B cell (primary cell): ENCODE data around the gene LATS2. TPM values are rescaled to one million over a fixed set of nuclear protein-coding genes. Genes with fewer than 3 reads are reported as not detected.
A peak's percentile ranks its signal among the peaks of the same experiment; 100 is the strongest.

Experiments used
- ATAC-seq: fragments of 200-7000 bp; cut with Tn5 transposase; one replicate; pipeline ENCODE4 v1.10.0; 2021; ENCODE audit warnings: low read depth, mild to moderate bottlenecking, moderate number of reproducible peaks, moderate library complexity
- CTCF ChIA-PET: fragments of 350-600 bp; sonication (Branson Sonifier 250); formaldehyde crosslinking; loops from one replicate; lab custom pipeline; 2021; ENCODE audit warnings: antibody characterized with exemption, inconsistent platforms; lab: Charles Lee
- POLR2A ChIA-PET: fragments of 350-600 bp; sonication (Branson Sonifier 250); formaldehyde crosslinking; loops from one replicate; lab custom pipeline; 2021; ENCODE audit warnings: antibody characterized with exemption; lab: Charles Lee
- DNase-seq: peaks from one replicate; pipeline ENCODE4 v3.0.0; 2013
- H2AFZ ChIP-seq: 2 replicates; pipeline ENCODE4 v1.6.1; 2012; ENCODE audit warnings: mild to moderate bottlenecking, low read depth, low read length; ENCODE audit not compliant: insufficient read depth, poor library complexity, severe bottlenecking
- H3K27ac ChIP-seq, 2 donors: 1 replicate in 1 of 2; 2 replicates in 1 of 2; pipeline ENCODE4 v1.5.1; 2012 to 2013; ENCODE audit warnings: low read length in 2 of 2, mild to moderate bottlenecking in 2 of 2, moderate library complexity in 1 of 2
- H3K27me3 ChIP-seq, 4 experiments: fragments of 200-600 bp in 1 of 4; sonication (generic) in 1 of 4; replicated peaks in 1 of 4; 1 replicate in 2 of 4; 2 replicates in 2 of 4; pipeline versions ENCODE4 v1.6.1 to v1.7.0; 2013 to 2016; ENCODE audit warnings: low read length in 3 of 4, mild to moderate bottlenecking in 2 of 4, mixed read lengths in 1 of 4, moderate library complexity in 1 of 4; ENCODE audit not compliant: insufficient read depth in 4 of 4, control insufficient read depth in 3 of 4; ENCODE audit errors: control extremely low read depth in 1 of 4
- H3K36me3 ChIP-seq, 2 experiments: replicated peaks in 1 of 2; 1 replicate in 1 of 2; 2 replicates in 1 of 2; pipeline versions ENCODE4 v1.6.1 to v1.7.1; 2013; ENCODE audit warnings: low read length in 1 of 2; ENCODE audit not compliant: insufficient read depth in 2 of 2, control insufficient read depth in 1 of 2; ENCODE audit errors: control extremely low read depth in 1 of 2, extremely low read depth in 1 of 2
- H3K4me1 ChIP-seq, 2 donors: fragments of 200-600 bp in 1 of 2; sonication (generic) in 1 of 2; 1 replicate in 1 of 2; 2 replicates in 1 of 2; pipeline versions ENCODE4 v1.5.1 to v1.6.1; 2013 to 2017; ENCODE audit warnings: low read length in 2 of 2; ENCODE audit not compliant: control insufficient read depth in 2 of 2, insufficient read depth in 2 of 2
- H3K4me2 ChIP-seq: replicated peaks from 2 replicates; pipeline ENCODE3; 2012; ENCODE audit warnings: mild to moderate bottlenecking, low read depth, low read length; ENCODE audit not compliant: poor library complexity, severe bottlenecking
- H3K4me3 ChIP-seq, 5 experiments: fragments of 200-600 bp in 1 of 5; sonication (generic) in 1 of 5; 1 replicate in 3 of 5; 2 replicates in 2 of 5; pipeline versions ENCODE4 v1.5.1 to v1.7.0; 2011 to 2016; ENCODE audit warnings: low read length in 4 of 5, mild to moderate bottlenecking in 4 of 5, low read depth in 2 of 5, control low read depth in 1 of 5, moderate library complexity in 1 of 5; ENCODE audit not compliant: insufficient read depth in 1 of 5; ENCODE audit errors: control extremely low read depth in 1 of 5, extremely low read depth in 1 of 5
- H3K79me2 ChIP-seq: fragments of 200-600 bp; sonication (generic); one replicate; pipeline ENCODE4 v1.6.0; 2016; ENCODE audit warnings: low read length; ENCODE audit not compliant: control insufficient read depth, insufficient read depth
- H3K9ac ChIP-seq: fragments of 200-600 bp; sonication (generic); 2 replicates; pipeline ENCODE4 v1.6.1; 2017; ENCODE audit warnings: mild to moderate bottlenecking, low read length, moderate library complexity
- H3K9me3 ChIP-seq, 3 donors: one replicate each; pipeline versions ENCODE4 v1.6.1 to v1.7.1; 2013; ENCODE audit warnings: low read length in 2 of 3; ENCODE audit not compliant: control insufficient read depth in 2 of 3, insufficient read depth in 1 of 3; ENCODE audit errors: control extremely low read depth in 1 of 3
- H4K20me1 ChIP-seq: 2 replicates; pipeline ENCODE4 v1.6.0; 2012; ENCODE audit warnings: mild to moderate bottlenecking, low read length; ENCODE audit not compliant: insufficient read depth, control insufficient read depth, poor library complexity, severe bottlenecking
- H3K27ac Mint-ChIP-seq: one replicate; pipeline ENCODE4 v1.8.0; 2021; ENCODE audit warnings: mixed read lengths
- H3K27me3 Mint-ChIP-seq: one replicate; pipeline ENCODE4 v1.8.0; 2021; ENCODE audit warnings: mixed read lengths
- H3K4me1 Mint-ChIP-seq: one replicate; pipeline ENCODE4 v1.8.0; 2021; ENCODE audit warnings: mixed read lengths
- H3K4me3 Mint-ChIP-seq: one replicate; pipeline ENCODE4 v1.8.0; 2021; ENCODE audit warnings: mixed read lengths
- H3K9me3 Mint-ChIP-seq: one replicate; pipeline ENCODE4 v1.8.0; 2022; ENCODE audit warnings: mixed read lengths; ENCODE audit not compliant: insufficient read depth
- EZH2 ChIP-seq: IDR thresholded peaks from 2 replicates; pipeline ENCODE4 v1.6.1; 2012; ENCODE audit warnings: borderline replicate concordance, low read depth, mild to moderate bottlenecking, moderate library complexity, low read length; ENCODE audit not compliant: insufficient read depth, poor library complexity, severe bottlenecking
- WGBS: methylation state at CpG from one replicate; pipeline ENCODE4 v1.1.5; 2013; ENCODE audit warnings: missing lambda C conversion rate; ENCODE audit not compliant: insufficient coverage; 5-methylcytosine and 5-hydroxymethylcytosine counted together
- intact Hi-C: fragments of 100-400 bp; cut with micrococcal nuclease; formaldehyde crosslinking; loops from one replicate; pipeline ENCODE4 v1.10.0; 2022
- polyA plus RNA-seq: library from polyadenylated mRNA; depleted of rRNA; stranded (reverse); fragments of >200 nt; gene quantifications from 2 replicates; pipeline ENCODE4 v1.2.3, GENCODE V29; 2012
- total RNA-seq, 2 donors: library from RNA; stranded (reverse); fragments of 120-200 nt in 1 of 2; gene quantifications; 1 replicate in 1 of 2; 2 replicates in 1 of 2; pipeline versions ENCODE4 v1.2.3 to v1.2.4, GENCODE V29; 2013 to 2022
- TF ChIP-seq, protein P1 (sequence below): fragments of 200-600 bp; IDR thresholded peaks from one replicate; pipeline ENCODE4 v1.8.0; 2022; ENCODE audit warnings: antibody characterized with exemption, mild to moderate bottlenecking

LATS2 gene
- total and polyA plus RNA-seq, 2 donors (not counting 1 experiment from before 2014, with no cell fraction given) = 1.9 to 2.7 TPM

DNA sequence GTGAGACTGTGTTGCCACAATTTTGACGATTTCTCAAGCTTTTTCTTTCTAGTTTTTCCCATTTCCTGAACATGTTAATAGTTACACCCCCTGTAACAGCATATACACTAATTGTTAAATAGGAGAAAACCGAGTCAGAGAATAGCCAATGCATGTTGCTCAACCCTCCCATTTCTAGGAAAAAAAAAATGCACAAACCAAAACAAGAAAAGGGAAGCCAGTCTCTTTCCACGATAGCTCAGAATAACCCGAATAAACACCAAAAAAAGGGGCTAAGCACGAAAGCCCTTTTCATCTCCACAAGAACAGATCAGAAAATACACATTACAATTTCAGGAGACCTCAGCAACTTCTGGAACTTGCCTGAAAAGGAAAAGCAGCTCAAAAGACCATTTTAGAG is 16.3 kb downstream of the LATS2 start:
- 33% methylated on average over 1 of the region's 5 CpGs for WGBS
- DNase-seq = no peak
- H3K27me3 Mint-ChIP-seq = peaks cover 3% of the 10 kb centered on the region

DNA sequence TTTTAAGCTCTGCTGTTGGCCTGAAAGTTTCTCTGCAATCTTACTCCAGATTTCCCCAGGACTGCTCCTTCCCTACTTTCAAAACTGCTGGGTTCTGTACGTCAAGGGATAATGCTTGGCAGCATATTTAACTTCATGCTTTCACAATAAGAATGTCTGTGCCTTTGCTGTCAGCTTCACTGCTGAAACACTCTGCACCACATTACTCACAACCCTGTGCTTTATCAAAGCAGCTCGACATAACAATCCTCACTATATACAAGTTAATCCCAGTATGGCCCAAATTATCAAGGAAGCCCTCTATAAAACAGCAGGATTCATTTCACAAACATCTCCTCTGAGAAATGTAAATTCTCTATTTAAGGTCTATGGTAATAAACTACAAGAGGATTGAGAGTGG is 17.5 kb downstream of the LATS2 start:
- peaks cover 0 to 6% (median 0%) of the 10 kb centered on the region in 4 experiments for H3K27me3 ChIP-seq
- no peak overlapping the region for H3K4me3 ChIP-seq
- H3K4me3 Mint-ChIP-seq = no peak overlapping the region
- ChIA-PET CTCF (no interaction called here), POLR2A (no interaction called here)
- intact Hi-C loops = no loop called here
- H3K27me3 Mint-ChIP-seq = peaks cover 3% of the 10 kb centered on the region
- H3K27ac ChIP-seq = no peak overlapping the region
- peaks cover 3% of the 10 kb centered on the region for H3K79me2 ChIP-seq
- H3K9ac ChIP-seq = no peak overlapping the region
- H3K4me2 ChIP-seq = no peak overlapping the region
- no peaks in the 10 kb centered on the region for H3K36me3 ChIP-seq
- H4K20me1 ChIP-seq = no peaks in the 10 kb centered on the region
- no peak overlapping the region for H2AFZ ChIP-seq
- H3K27ac Mint-ChIP-seq = no peak overlapping the region
- 75% methylated on average over 2 of the region's 2 CpGs for WGBS
- TF ChIP-seq EZH2 = no peak
- TF ChIP-seq, protein P1, sequence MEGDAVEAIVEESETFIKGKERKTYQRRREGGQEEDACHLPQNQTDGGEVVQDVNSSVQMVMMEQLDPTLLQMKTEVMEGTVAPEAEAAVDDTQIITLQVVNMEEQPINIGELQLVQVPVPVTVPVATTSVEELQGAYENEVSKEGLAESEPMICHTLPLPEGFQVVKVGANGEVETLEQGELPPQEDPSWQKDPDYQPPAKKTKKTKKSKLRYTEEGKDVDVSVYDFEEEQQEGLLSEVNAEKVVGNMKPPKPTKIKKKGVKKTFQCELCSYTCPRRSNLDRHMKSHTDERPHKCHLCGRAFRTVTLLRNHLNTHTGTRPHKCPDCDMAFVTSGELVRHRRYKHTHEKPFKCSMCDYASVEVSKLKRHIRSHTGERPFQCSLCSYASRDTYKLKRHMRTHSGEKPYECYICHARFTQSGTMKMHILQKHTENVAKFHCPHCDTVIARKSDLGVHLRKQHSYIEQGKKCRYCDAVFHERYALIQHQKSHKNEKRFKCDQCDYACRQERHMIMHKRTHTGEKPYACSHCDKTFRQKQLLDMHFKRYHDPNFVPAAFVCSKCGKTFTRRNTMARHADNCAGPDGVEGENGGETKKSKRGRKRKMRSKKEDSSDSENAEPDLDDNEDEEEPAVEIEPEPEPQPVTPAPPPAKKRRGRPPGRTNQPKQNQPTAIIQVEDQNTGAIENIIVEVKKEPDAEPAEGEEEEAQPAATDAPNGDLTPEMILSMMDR = no peak
- H3K4me1 Mint-ChIP-seq = peaks cover 23% of the 10 kb centered on the region
- peaks cover 18 to 26% of the 10 kb centered on the region in 2 donors for H3K4me1 ChIP-seq
- H3K9me3 Mint-ChIP-seq = no peaks in the 10 kb centered on the region
- H3K9me3 ChIP-seq = no peaks in the 10 kb centered on the region
- no peak for ATAC-seq
- DNase-seq = no peak

More for the DNA sequence above, 16.3 kb downstream of the LATS2 start:
- POLR2A ChIA-PET = no interaction called here
- Mint-ChIP-seq H3K4me3 (no peak overlapping the region), H3K9me3 (no peaks in the 10 kb centered on the region), H3K4me1 (peaks cover 15% of the 10 kb centered on the region), H3K27ac (no peak overlapping the region)
- intact Hi-C loops = no loop called here
- Histone ChIP-seq H3K4me3 (no peak overlapping the region), H3K9me3 (no peaks in the 10 kb centered on the region), H3K9ac (no peak overlapping the region), H2AFZ (peak overlapping the region; percentile 14), H3K4me2 (peak overlapping the region; percentile 34), H3K79me2 (peaks cover 7% of the 10 kb centered on the region), H3K4me1 (peaks cover 9 to 19% of the 10 kb centered on the region in 2 donors), H4K20me1 (no peaks in the 10 kb centered on the region), H3K36me3 (no peaks in the 10 kb centered on the region), H3K27ac (no peak overlapping the region), H3K27me3 (peaks cover 0 to 6% (median 0%) of the 10 kb centered on the region in 4 experiments)
- TF ChIP-seq EZH2 = no peak
- TF ChIP-seq, protein P1 = no peak
- CTCF ChIA-PET = no interaction called here
- ATAC-seq = no peak
